K562 (cell line): ENCODE data around the gene RXFP1. TPM values are rescaled to one million over a fixed set of nuclear protein-coding genes. Genes with fewer than 3 reads are reported as not detected.

Experiments
- ATAC-seq: fragments of 200-7000 bp; cut with Tn5 transposase; 3 replicates; pipeline ENCODE4 v1.9.1; 2020; ENCODE audit warnings: moderate library complexity
- BruUV-seq: library from RNA; stranded (reverse); fragments of 400-500 nt; replicated peaks from 2 replicates; lab custom pipeline; 2021; lab: Mats Ljungman, UMichigan
- CTCF ChIA-PET: fragments of 300-600 bp; formaldehyde crosslinking; extraction: SDS; loops from one replicate; lab custom pipeline; 2021; ENCODE audit warnings: low intra/inter-chr PET ratio; lab: Yijun Ruan, JAX
- POLR2A ChIA-PET: fragments of 300-600, 350-650 bp; sonication (Branson Sonifier 250); formaldehyde crosslinking; extraction: SDS; loops from one replicate; lab custom pipeline; 2021; ENCODE audit warnings: antibody characterized with exemption, inconsistent platforms; lab: Yijun Ruan, JAX
- DNase-seq, 4 experiments: peaks; one replicate each; pipeline versions ENCODE4 v3.0.0 to v3.0.0-alpha.2; 2011 to 2018; ENCODE audit warnings: low spot score in 3 of 4, mixed read lengths in 3 of 4; ENCODE audit errors: extremely low read depth in 1 of 4
- FAIRE-seq: peaks from 2 replicates; lab custom pipeline; 2011; peaks lifted over from hg19 to GRCh38; lab: Jason Lieb, UNC
- H2AFZ ChIP-seq: 2 replicates; pipeline ENCODE4 v1.6.0; 2011; ENCODE audit warnings: low read depth, low read length, control low read depth, inconsistent platforms
- H3K27ac ChIP-seq: fragments of 200-600 bp; 3 replicates; pipeline ENCODE4 v1.8.0; 2011; ENCODE audit warnings: low read depth, mild to moderate bottlenecking, control low read depth, inconsistent platforms, low read length, moderate library complexity, mixed read lengths; ENCODE audit errors: extremely low read depth
- H3K27me3 ChIP-seq, 2 experiments: fragments of 300-600 bp in 1 of 2; 2 replicates in 1 of 2; 3 replicates in 1 of 2; pipeline versions ENCODE4 v1.6.0 to v1.8.0; 2011; ENCODE audit warnings: inconsistent platforms in 2 of 2, low read length in 2 of 2, mild to moderate bottlenecking in 1 of 2, mixed read lengths in 1 of 2, moderate library complexity in 1 of 2; ENCODE audit not compliant: control insufficient read depth in 2 of 2, insufficient read depth in 2 of 2
- H3K36me3 ChIP-seq: fragments of 300-600 bp; 3 replicates; pipeline ENCODE4 v1.8.0; 2011; ENCODE audit warnings: mild to moderate bottlenecking, low read length, inconsistent platforms; ENCODE audit not compliant: control insufficient read depth, insufficient read depth
- H3K4me1 ChIP-seq, 2 experiments: fragments of 200-600 bp in 1 of 2; replicated peaks in 1 of 2; 2 replicates in 1 of 2; 3 replicates in 1 of 2; pipeline versions ENCODE4 v1.5.1 to v1.8.0; 2011; ENCODE audit warnings: inconsistent platforms in 2 of 2, low read length in 2 of 2, mild to moderate bottlenecking in 1 of 2, mixed read lengths in 1 of 2, moderate library complexity in 1 of 2; ENCODE audit not compliant: control insufficient read depth in 2 of 2, insufficient read depth in 2 of 2
- H3K4me2 ChIP-seq: 2 replicates; pipeline ENCODE4 v1.6.1; 2011; ENCODE audit warnings: low read length, control low read depth, inconsistent platforms, mixed read lengths; ENCODE audit not compliant: insufficient read depth
- H3K4me3 ChIP-seq: fragments of 200-600 bp; sonication (generic), shearing (Covaris generic); 2 replicates; pipeline ENCODE4 v1.5.1; 2016; ENCODE audit warnings: control low read depth, inconsistent platforms
- H3K79me2 ChIP-seq: fragments of 200-600 bp; 3 replicates; pipeline ENCODE4 v1.8.0; 2011; ENCODE audit warnings: low read length, inconsistent platforms; ENCODE audit not compliant: control insufficient read depth, insufficient read depth
- H3K9ac ChIP-seq, 2 experiments: 2 replicates each; pipeline versions ENCODE4 v1.6.0 to v1.6.1; 2011; ENCODE audit warnings: low read depth in 2 of 2, low read length in 2 of 2, control low read depth in 1 of 2, inconsistent platforms in 1 of 2, mild to moderate bottlenecking in 1 of 2, mixed read lengths in 1 of 2; ENCODE audit not compliant: insufficient read depth in 1 of 2
- H3K9me1 ChIP-seq: one replicate; pipeline ENCODE4 v1.6.0; 2011; ENCODE audit warnings: inconsistent platforms, mild to moderate bottlenecking, low read length, moderate library complexity; ENCODE audit not compliant: control insufficient read depth, insufficient read depth
- H3K9me3 ChIP-seq: replicated peaks from 2 replicates; pipeline ENCODE4 v1.5.1; 2011; ENCODE audit warnings: low read depth, low read length, inconsistent platforms; ENCODE audit not compliant: control insufficient read depth, insufficient read depth
- H4K20me1 ChIP-seq: replicated peaks from 2 replicates; pipeline ENCODE4 v1.6.1; 2011; ENCODE audit warnings: low read length, inconsistent platforms, mixed read lengths; ENCODE audit not compliant: control insufficient read depth, insufficient read depth
- CBX1 ChIP-seq: sonication (generic); IDR thresholded peaks from 2 replicates; pipeline ENCODE4 v1.6.1; 2016; ENCODE audit warnings: antibody characterized with exemption, low read depth, mild to moderate bottlenecking
- CC2D1A ChIP-seq: fragments of 450-650 bp; IDR thresholded peaks from 2 replicates; pipeline ENCODE4 v1.6.1; 2017; ENCODE audit warnings: mild to moderate bottlenecking
- CXXC5 ChIP-seq: fragments of 250-450 bp; sonication (Bioruptor Pico); IDR thresholded peaks from 2 replicates; pipeline ENCODE4 v1.8.0; 2022; ENCODE audit warnings: inconsistent platforms, mild to moderate bottlenecking, moderate library complexity
- JUND ChIP-seq, 2 experiments: IDR thresholded peaks; 2 replicates in 1 of 2; 3 replicates in 1 of 2; pipeline ENCODE4 v1.6.1; 2011; ENCODE audit warnings: borderline replicate concordance in 2 of 2, low read depth in 2 of 2, low read length in 2 of 2, improper control_type of control experiment in 1 of 2, missing biosample characterization in 1 of 2, missing genetic modification characterization in 1 of 2, missing genetic modification reagents in 1 of 2
- NEUROD1 ChIP-seq: fragments of 150-350 bp; IDR thresholded peaks from 2 replicates; pipeline ENCODE4 v1.6.1; 2014; ENCODE audit warnings: borderline replicate concordance, low read length, low read depth; ENCODE audit not compliant: partially characterized antibody
- NONO ChIP-seq, 2 experiments: fragments of 200-400 bp in 1 of 2; fragments of 450-650 bp in 1 of 2; formaldehyde crosslinking in 1 of 2; IDR thresholded peaks; 2 replicates each; pipeline ENCODE4 v1.6.1; 2017; ENCODE audit warnings: low read depth in 2 of 2, mild to moderate bottlenecking in 2 of 2, moderate library complexity in 2 of 2, low read length in 1 of 2
- U2AF1 ChIP-seq: fragments of 200-400 bp; formaldehyde crosslinking; optimal IDR thresholded peaks from 2 replicates; pipeline ENCODE3; 2017; ENCODE audit warnings: mild to moderate bottlenecking, low read depth, low read length, moderate library complexity
- ZFP36 ChIP-seq: fragments of 150-350 bp; IDR thresholded peaks from 2 replicates; pipeline ENCODE4 v1.6.1; 2018; ENCODE audit warnings: low read length, low read depth; ENCODE audit not compliant: partially characterized antibody
- ZNF175 ChIP-seq: fragments of 200-800 bp; sonication (Bioruptor generic); IDR thresholded peaks from 2 replicates; pipeline ENCODE4 v1.6.1; 2016; ENCODE audit warnings: low read depth, mild to moderate bottlenecking, missing genetic modification characterization, missing compliant biosample characterization
- ZNF197 ChIP-seq: fragments of 200-800 bp; sonication (Bioruptor generic); IDR thresholded peaks from 2 replicates; pipeline ENCODE4 v1.6.1; 2016; ENCODE audit warnings: low read depth, missing genetic modification characterization, missing compliant biosample characterization
- in situ Hi-C: fragments of 300-500 bp; cut with MboI; formaldehyde crosslinking; loops from 4 replicates; pipeline ENCODE4 v1.15.0; 2018; ENCODE audit warnings: inconsistent platforms, mixed read lengths
- intact Hi-C: fragments of 100-400 bp; cut with micrococcal nuclease; formaldehyde crosslinking; loops from 2 replicates; pipeline ENCODE4 v1.14.2; 2022
- polyA plus RNA-seq, 8 experiments: library from polyadenylated mRNA; depleted of rRNA in 4 of 8; stranded (reverse) in 5 of 8; unstranded in 3 of 8; fragments of >200 nt; fragmentation: Nextera tagmentation in 2 of 8; fragmentation: Illumina TruSeq in 1 of 8; extraction: Ambion mirVana in 2 of 8; extraction: Trizol in 1 of 8; gene quantifications; 2 replicates each; pipeline versions ENCODE4 v1.2.1 to v1.2.3, GENCODE V29; 2011 to 2014; ENCODE audit warnings: inconsistent platforms in 1 of 8, missing spikeins in 1 of 8
- total RNA-seq, 7 experiments: library from RNA; depleted of rRNA in 6 of 7; stranded (reverse); fragments of >200 nt in 6 of 7; fragmentation: Illumina TruSeq in 2 of 7; extraction: Trizol in 2 of 7; gene quantifications; 2 replicates each; pipeline versions ENCODE4 v1.2.1 to v1.2.3, GENCODE V29; 2011 to 2021; ENCODE audit warnings: low replicate concordance in 1 of 7
- TF ChIP-seq, protein P1 (sequence below): sonication (generic); formaldehyde crosslinking; IDR thresholded peaks from 2 replicates; pipeline ENCODE4 v1.8.1; 2023; ENCODE audit warnings: mild to moderate bottlenecking, missing genetic modification reagents
- TF ChIP-seq, protein P2 (sequence below): fragments of 450-650 bp; IDR thresholded peaks from 2 replicates; pipeline ENCODE4 v1.6.1; 2016; ENCODE audit warnings: mild to moderate bottlenecking
- TF ChIP-seq, protein P3 (sequence below): sonication (generic); formaldehyde crosslinking; IDR thresholded peaks from 2 replicates; pipeline ENCODE4 v1.8.0; 2022; ENCODE audit warnings: mild to moderate bottlenecking, low read depth, missing genetic modification reagents

Gene RXFP1
- total and polyA plus RNA-seq, 9 of the 15 experiments (the other 6 are each of a cell fraction or from before 2014, with no cell fraction given), result 0.03 to 0.06 (median 0.04) TPM; not detected in 6

DNA sequence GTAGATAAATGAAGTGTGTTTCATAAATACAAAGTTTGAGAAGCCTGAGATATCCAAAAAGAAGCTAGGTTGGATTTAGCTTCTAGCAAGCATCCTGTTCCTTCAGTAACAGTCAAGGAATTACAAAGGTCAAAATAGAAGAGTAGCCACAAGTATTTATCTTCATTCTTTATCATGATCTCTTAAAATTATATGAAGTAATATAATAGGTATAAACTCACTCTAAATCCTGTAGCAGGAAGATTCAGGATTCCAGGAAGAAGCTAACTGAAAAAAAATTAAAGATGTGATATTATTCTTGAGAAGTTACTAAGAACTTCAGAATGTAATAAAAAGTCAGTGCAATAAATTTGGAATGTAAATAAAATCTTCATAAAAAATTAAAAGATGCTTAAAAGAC lies 31.1 kb upstream of the RXFP1 start:
- H3K27me3 ChIP-seq, result no peaks in the 10 kb centered on the region
- in situ Hi-C loops (no loop called here), intact Hi-C loops (no loop called here)
- ChIA-PET CTCF (no interaction called here), POLR2A (no interaction called here)
- H4K20me1 ChIP-seq, result no peaks in the 10 kb centered on the region
- H3K79me2 ChIP-seq, result no peaks in the 10 kb centered on the region
- H3K9ac ChIP-seq, result no peak overlapping the region
- H3K4me2 ChIP-seq, result no peak overlapping the region
- H2AFZ ChIP-seq, result no peak overlapping the region
- H3K9me3 ChIP-seq, result no peaks in the 10 kb centered on the region
- H3K9me1 ChIP-seq, result no peaks in the 10 kb centered on the region
- FAIRE-seq (no peak), ATAC-seq (no peak), DNase-seq (no peak)
- BruUV-seq, result no TSS peak
- no peaks in the 10 kb centered on the region for H3K36me3 ChIP-seq
- H3K27ac ChIP-seq, result no peak overlapping the region
- H3K4me3 ChIP-seq, result no peak overlapping the region
- no peaks in the 10 kb centered on the region for H3K4me1 ChIP-seq
- TF ChIP-seq CXXC5, result no peak
- TF ChIP-seq ZNF175 (CRISPR knock-in tag), result no peak
- TF ChIP-seq NONO (IDR thresholded peaks at IDR 0.05; ENCODE audit: low read depth in 2 of 2, low read length in 1 of 2), result no peak
- TF ChIP-seq CC2D1A, result no peak
- TF ChIP-seq, protein P1, sequence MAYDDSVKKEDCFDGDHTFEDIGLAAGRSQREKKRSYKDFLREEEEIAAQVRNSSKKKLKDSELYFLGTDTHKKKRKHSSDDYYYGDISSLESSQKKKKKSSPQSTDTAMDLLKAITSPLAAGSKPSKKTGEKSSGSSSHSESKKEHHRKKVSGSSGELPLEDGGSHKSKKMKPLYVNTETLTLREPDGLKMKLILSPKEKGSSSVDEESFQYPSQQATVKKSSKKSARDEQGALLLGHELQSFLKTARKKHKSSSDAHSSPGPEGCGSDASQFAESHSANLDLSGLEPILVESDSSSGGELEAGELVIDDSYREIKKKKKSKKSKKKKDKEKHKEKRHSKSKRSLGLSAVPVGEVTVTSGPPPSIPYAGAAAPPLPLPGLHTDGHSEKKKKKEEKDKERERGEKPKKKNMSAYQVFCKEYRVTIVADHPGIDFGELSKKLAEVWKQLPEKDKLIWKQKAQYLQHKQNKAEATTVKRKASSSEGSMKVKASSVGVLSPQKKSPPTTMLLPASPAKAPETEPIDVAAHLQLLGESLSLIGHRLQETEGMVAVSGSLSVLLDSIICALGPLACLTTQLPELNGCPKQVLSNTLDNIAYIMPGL (CRISPR knock-in tag), result no peak
- TF ChIP-seq ZFP36, result no peak
- TF ChIP-seq JUND (IDR thresholded peaks at IDR 0.05; ENCODE audit: borderline replicate concordance, low read depth, low read length), result no peak
- no peak for TF ChIP-seq JUND (tag; IDR thresholded peaks at IDR 0.05; ENCODE audit: borderline replicate concordance, low read depth, low read length)
- TF ChIP-seq ZNF197, result no peak
- TF ChIP-seq CBX1, result no peak
- TF ChIP-seq, protein P2, sequence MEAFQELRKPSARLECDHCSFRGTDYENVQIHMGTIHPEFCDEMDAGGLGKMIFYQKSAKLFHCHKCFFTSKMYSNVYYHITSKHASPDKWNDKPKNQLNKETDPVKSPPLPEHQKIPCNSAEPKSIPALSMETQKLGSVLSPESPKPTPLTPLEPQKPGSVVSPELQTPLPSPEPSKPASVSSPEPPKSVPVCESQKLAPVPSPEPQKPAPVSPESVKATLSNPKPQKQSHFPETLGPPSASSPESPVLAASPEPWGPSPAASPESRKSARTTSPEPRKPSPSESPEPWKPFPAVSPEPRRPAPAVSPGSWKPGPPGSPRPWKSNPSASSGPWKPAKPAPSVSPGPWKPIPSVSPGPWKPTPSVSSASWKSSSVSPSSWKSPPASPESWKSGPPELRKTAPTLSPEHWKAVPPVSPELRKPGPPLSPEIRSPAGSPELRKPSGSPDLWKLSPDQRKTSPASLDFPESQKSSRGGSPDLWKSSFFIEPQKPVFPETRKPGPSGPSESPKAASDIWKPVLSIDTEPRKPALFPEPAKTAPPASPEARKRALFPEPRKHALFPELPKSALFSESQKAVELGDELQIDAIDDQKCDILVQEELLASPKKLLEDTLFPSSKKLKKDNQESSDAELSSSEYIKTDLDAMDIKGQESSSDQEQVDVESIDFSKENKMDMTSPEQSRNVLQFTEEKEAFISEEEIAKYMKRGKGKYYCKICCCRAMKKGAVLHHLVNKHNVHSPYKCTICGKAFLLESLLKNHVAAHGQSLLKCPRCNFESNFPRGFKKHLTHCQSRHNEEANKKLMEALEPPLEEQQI, result no peak
- no peak for TF ChIP-seq U2AF1
- no peak for TF ChIP-seq NEUROD1
- TF ChIP-seq, protein P3, sequence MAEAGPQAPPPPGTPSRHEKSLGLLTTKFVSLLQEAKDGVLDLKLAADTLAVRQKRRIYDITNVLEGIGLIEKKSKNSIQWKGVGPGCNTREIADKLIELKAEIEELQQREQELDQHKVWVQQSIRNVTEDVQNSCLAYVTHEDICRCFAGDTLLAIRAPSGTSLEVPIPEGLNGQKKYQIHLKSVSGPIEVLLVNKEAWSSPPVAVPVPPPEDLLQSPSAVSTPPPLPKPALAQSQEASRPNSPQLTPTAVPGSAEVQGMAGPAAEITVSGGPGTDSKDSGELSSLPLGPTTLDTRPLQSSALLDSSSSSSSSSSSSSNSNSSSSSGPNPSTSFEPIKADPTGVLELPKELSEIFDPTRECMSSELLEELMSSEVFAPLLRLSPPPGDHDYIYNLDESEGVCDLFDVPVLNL (CRISPR knock-in tag), result no peak
